Uterus (tissue), 2 donors: ENCODE results near the gene AUTS2.

Experiments
- CTCF ChIP-seq, 4 experiments: fragments of 200-600 bp in 2 of 4; fragments of 450-650 bp in 2 of 4; sonication (generic) in 2 of 4; IDR thresholded peaks; one replicate each; pipeline ENCODE4 v1.5.1; 2016 to 2019; ENCODE audit warnings: antibody characterized with exemption in 4 of 4, mild to moderate bottlenecking in 2 of 4, moderate library complexity in 1 of 4
- POLR2A ChIP-seq, 2 donors: fragments of 450-650 bp; IDR thresholded peaks; one replicate each; pipeline ENCODE4 v1.6.1; 2016; ENCODE audit warnings: antibody characterized with exemption in 2 of 2, mild to moderate bottlenecking in 1 of 2, moderate library complexity in 1 of 2

- TF ChIP-seq CTCF (IDR thresholded peaks at IDR 0.05): no peak
- no peak for TF ChIP-seq POLR2A (IDR thresholded peaks at IDR 0.05)
Measured at GRCh38 chr7:69941077-69941651, 342.9 kb downstream of the AUTS2 start.
